Cardiac muscle cell (in vitro differentiated cells and primary cell): ENCODE results near the gene PLPPR2. TPM values are rescaled to one million over a fixed set of nuclear protein-coding genes. Genes with fewer than 3 reads are reported as not detected.
"Not testable (repeated sequence)": the region's sequence is repeated elsewhere in the genome, so short reads cannot be mapped to it uniquely, and the experiment has no call there.

Experiments used
- DNase-seq, 2 donors: peaks; one replicate each; pipeline versions ENCODE4 v3.0.0 to v3.0.0-alpha.2; 2010 to 2017; ENCODE audit warnings: low read depth in 1 of 2, low spot score in 1 of 2
- H3K27ac ChIP-seq: fragments of 200-600 bp; sonication (generic); 2 replicates; pipeline ENCODE4 v1.5.1; 2016
- H3K27me3 ChIP-seq: fragments of 200-600 bp; sonication (generic); 2 replicates; pipeline ENCODE4 v1.6.0; 2016; ENCODE audit warnings: control low read depth
- H3K36me3 ChIP-seq: fragments of 200-600 bp; sonication (generic); 2 replicates; pipeline ENCODE4 v1.5.1; 2016; ENCODE audit warnings: control low read depth
- H3K4me1 ChIP-seq: fragments of 200-600 bp; sonication (generic); 2 replicates; pipeline ENCODE4 v1.8.1; 2017; ENCODE audit warnings: low read depth, mild to moderate bottlenecking, mixed run types
- H3K4me3 ChIP-seq: fragments of 200-600 bp; sonication (generic); 2 replicates; pipeline ENCODE4 v1.5.1; 2016; ENCODE audit warnings: mild to moderate bottlenecking
- H3K9me3 ChIP-seq: fragments of 200-600 bp; sonication (generic); 2 replicates; pipeline ENCODE4 v1.5.1; 2017; ENCODE audit warnings: low read depth, mild to moderate bottlenecking, control low read depth
- CTCF ChIP-seq: IDR thresholded peaks from 2 replicates; pipeline ENCODE4 v1.5.1; 2012; ENCODE audit warnings: low read depth, mild to moderate bottlenecking, low read length
- polyA plus RNA-seq: library from polyadenylated mRNA; unstranded; fragments of >200 nt; fragmentation: Nextera tagmentation; extraction: Ambion mirVana; gene quantifications from 2 replicates; pipeline ENCODE4 v1.2.1, GENCODE V29; 2016
- total RNA-seq: library from RNA; depleted of rRNA; stranded (reverse); fragments of >200 nt; gene quantifications from 2 replicates; pipeline ENCODE4 v1.2.3, GENCODE V29; 2016

PLPPR2 gene
- total and polyA plus RNA-seq, 2 experiments from 2014 or later, result 13.4 to 14.9 TPM

DNA sequence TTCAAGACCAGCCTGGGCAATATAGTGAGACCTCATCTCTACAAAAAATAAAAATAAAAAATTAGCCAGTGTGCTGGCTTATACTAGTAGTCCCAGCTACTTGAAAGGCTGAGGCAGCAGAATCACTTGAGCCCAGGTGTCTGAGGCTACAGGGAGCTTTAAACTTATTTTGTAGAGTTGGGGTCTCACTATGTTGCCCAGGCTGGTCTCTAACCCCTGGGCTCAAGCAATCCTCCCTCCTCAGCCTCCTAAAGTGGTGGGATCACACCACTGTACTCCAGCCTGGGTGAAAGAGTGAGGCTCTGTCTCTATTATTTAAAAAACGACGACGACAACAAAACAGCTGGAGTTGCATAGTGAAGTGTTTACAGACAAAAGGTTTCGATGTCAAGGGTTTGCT is 23.7 kb upstream of the PLPPR2 start:
- Histone ChIP-seq H3K36me3 (peaks cover 3% of the 10 kb centered on the region), H3K27me3 (no peaks in the 10 kb centered on the region), H3K27ac (no peak overlapping the region), H3K4me3 (no peak overlapping the region), H3K9me3 (no peaks in the 10 kb centered on the region), H3K4me1 (no peaks in the 10 kb centered on the region)
- no peak for DNase-seq
- no peak for TF ChIP-seq CTCF

DNA sequence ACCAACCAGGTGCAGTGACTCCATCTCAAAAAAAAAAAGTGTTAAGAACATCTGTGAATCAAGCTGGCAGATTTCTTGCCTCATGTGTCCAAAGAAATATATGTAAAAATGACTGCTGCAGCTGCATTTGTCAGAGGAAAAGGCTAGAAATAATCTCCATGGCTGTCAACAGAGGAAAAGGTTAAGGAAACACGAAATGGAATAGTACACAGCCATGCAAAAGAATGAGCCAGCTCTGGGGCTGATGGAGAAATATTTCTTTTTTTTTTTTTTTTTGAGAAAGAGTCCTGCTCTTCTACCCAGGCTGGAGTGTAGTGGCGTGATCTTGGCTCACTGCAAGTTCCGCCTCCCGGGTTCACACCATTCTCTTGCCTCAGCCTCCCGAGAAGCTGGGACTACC is 22.4 kb upstream of the PLPPR2 start:
- no peaks in the 10 kb centered on the region for H3K27me3 ChIP-seq
- DNase-seq, result no peak
- TF ChIP-seq CTCF, result no peak
- H3K36me3 ChIP-seq, result peaks cover 3% of the 10 kb centered on the region
- H3K4me1 ChIP-seq, result no peaks in the 10 kb centered on the region
- no peak overlapping the region for H3K4me3 ChIP-seq
- no peaks in the 10 kb centered on the region for H3K9me3 ChIP-seq
- H3K27ac ChIP-seq, result no peak overlapping the region

DNA sequence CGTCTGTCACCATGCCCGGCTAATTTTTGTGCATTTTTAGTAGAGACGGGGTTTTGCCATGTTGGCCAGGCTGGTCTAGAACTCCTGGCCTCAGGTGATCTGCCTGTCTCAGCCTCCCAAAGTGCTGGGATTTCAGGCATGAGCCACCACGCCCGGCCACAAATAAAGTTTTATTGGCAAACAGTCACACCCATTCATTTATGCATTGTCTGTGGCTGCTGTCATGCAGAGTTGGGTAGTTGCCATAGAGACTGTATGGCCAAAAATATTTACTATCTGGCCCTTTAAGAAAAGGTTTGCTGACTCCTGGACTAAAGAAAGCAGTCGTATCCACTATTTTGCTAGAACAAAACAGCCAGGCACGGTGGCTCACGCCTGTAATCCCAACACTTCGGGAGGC is 21.4 kb upstream of the PLPPR2 start:
- not testable (repeated sequence) for H3K4me1 ChIP-seq, H3K36me3 ChIP-seq, H3K4me3 ChIP-seq, H3K27ac ChIP-seq, H3K27me3 ChIP-seq, H3K9me3 ChIP-seq
- DNase-seq, result peak in 1 of 2 donors; percentile 17

DNA sequence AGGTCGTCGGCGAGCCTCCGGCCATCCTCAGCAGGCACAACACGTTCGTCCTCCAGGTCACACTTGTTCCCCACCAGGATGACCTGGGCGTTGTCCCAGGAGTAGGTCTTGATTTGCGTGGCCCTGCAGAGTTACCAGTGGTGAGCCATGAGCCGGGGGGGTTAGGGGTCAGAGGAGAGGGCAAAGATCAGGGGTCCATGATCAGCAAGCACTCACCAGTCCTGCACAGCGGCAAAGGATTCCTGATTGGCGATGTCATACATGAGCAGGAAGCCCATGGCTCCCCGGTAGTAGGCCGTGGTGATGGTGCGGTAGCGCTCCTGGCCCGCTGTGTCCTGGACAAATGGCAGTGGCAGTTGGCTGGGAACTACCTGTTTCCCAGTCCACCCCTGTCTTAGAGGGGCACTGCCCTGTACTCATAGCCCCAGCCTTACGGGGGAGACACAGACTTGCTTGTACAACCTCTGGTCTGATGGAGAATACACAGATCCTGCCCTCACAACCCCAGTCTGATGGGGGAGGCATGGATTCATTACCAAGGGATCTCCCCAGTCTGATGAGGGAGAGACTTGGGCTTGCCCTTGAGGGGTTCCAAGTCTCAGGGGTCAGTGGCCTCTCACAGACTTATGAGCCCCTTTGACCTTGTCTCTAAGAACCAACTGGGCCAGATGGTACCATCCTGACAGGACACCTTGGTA is 19.6 kb upstream of the PLPPR2 start:
- no peak for TF ChIP-seq CTCF
- Histone ChIP-seq H3K36me3 (peaks cover 3% of the 10 kb centered on the region), H3K9me3 (no peaks in the 10 kb centered on the region), H3K4me1 (no peaks in the 10 kb centered on the region), H3K27ac (no peak overlapping the region), H3K27me3 (no peaks in the 10 kb centered on the region), H3K4me3 (no peak overlapping the region)
- DNase-seq, result no peak

GRCh38 chr19:11337080-11337479 is 18.2 kb upstream of the PLPPR2 start:
- no peaks in the 10 kb centered on the region for H3K9me3 ChIP-seq
- H3K27ac ChIP-seq, result no peak overlapping the region
- no peak for TF ChIP-seq CTCF
- H3K36me3 ChIP-seq, result no peaks in the 10 kb centered on the region
- no peaks in the 10 kb centered on the region for H3K27me3 ChIP-seq
- no peaks in the 10 kb centered on the region for H3K4me1 ChIP-seq
- DNase-seq, result no peak
- H3K4me3 ChIP-seq, result no peak overlapping the region

DNA sequence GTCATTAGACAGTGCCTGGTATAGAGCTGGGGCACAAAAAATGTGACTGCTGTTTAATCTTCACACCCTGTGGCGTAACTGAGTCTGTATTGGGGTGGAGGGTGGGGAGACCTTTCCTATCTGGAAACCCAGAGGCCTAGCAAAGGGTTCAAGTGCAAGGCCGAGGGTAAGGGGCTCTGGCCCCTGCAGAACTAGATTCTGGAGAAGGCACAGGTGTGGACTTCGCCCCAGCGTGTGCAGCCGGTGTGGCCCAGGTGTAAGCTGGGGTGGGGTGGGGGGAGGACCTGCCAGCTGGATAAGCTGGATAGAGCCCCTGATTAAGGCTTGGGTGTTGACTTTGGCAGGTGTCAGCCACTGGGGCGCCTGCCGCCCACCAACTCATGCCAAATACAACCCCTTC is 17.1 kb upstream of the PLPPR2 start:
- Histone ChIP-seq H3K36me3 (no peaks in the 10 kb centered on the region), H3K27me3 (no peaks in the 10 kb centered on the region), H3K4me3 (no peak overlapping the region), H3K4me1 (no peaks in the 10 kb centered on the region), H3K9me3 (no peaks in the 10 kb centered on the region), H3K27ac (no peak overlapping the region)
- no peak for TF ChIP-seq CTCF
- DNase-seq, result no peak
